GM23338 (cell line): ENCODE data around the gene WFDC10A. TPM values are rescaled to one million over a fixed set of nuclear protein-coding genes. Genes with fewer than 3 reads are reported as not detected.

Experiments
- ATAC-seq: fragments of 200-7000 bp; cut with Tn5 transposase; 3 replicates; pipeline ENCODE4 v1.9.1; 2020
- DNase-seq: peaks from one replicate; pipeline ENCODE4 v3.0.0-alpha.2; 2015; ENCODE audit warnings: low spot score
- H2AFZ ChIP-seq: fragments of 200-600 bp; sonication (generic); 2 replicates; pipeline ENCODE4 v1.8.0; 2016; ENCODE audit warnings: antibody characterized with exemption, mild to moderate bottlenecking, moderate library complexity
- H3F3A ChIP-seq: fragments of 200-600 bp; sonication (generic); replicated peaks from 2 replicates; pipeline ENCODE4 v1.8.0; 2017; ENCODE audit warnings: antibody characterized with exemption, mixed run types, low read depth
- H3K27ac ChIP-seq: fragments of 200-600 bp; sonication (generic); 2 replicates; pipeline ENCODE4 v1.6.1; 2016; ENCODE audit warnings: low read depth
- H3K27me3 ChIP-seq: fragments of 200-600 bp; sonication (generic); 2 replicates; pipeline ENCODE4 v1.8.0; 2016; ENCODE audit warnings: mild to moderate bottlenecking, mixed run types, moderate library complexity; ENCODE audit not compliant: insufficient read depth
- H3K36me3 ChIP-seq: fragments of 200-600 bp; sonication (generic); 2 replicates; pipeline ENCODE4 v1.8.0; 2016; ENCODE audit warnings: mild to moderate bottlenecking; ENCODE audit not compliant: insufficient read depth
- H3K4me1 ChIP-seq: fragments of 200-600 bp; sonication (generic); 2 replicates; pipeline ENCODE4 v1.8.0; 2016; ENCODE audit warnings: mild to moderate bottlenecking, moderate library complexity; ENCODE audit not compliant: insufficient read depth
- H3K4me2 ChIP-seq: fragments of 200-600 bp; sonication (generic); 2 replicates; pipeline ENCODE4 v1.7.1; 2017; ENCODE audit warnings: mixed run types
- H3K4me3 ChIP-seq: fragments of 200-600 bp; sonication (generic); 2 replicates; pipeline ENCODE4 v1.6.1; 2016; ENCODE audit warnings: mixed run types
- H3K79me2 ChIP-seq: fragments of 200-600 bp; sonication (generic); replicated peaks from 2 replicates; pipeline ENCODE4 v1.8.0; 2017; ENCODE audit warnings: mild to moderate bottlenecking; ENCODE audit not compliant: insufficient read depth
- H3K9me2 ChIP-seq: fragments of 200-600 bp; sonication (generic); 2 replicates; pipeline ENCODE4 v1.8.0; 2017; ENCODE audit not compliant: insufficient read depth
- H4K20me1 ChIP-seq: fragments of 200-600 bp; sonication (generic); replicated peaks from 2 replicates; pipeline ENCODE4 v1.8.0; 2017; ENCODE audit warnings: mild to moderate bottlenecking; ENCODE audit not compliant: insufficient read depth
- H3K27ac Mint-ChIP-seq: 2 replicates; pipeline ENCODE4 v1.8.0; 2020; ENCODE audit warnings: inconsistent platforms, mild to moderate bottlenecking, moderate library complexity, mixed read lengths
- H3K27me3 Mint-ChIP-seq: 3 replicates; pipeline ENCODE4 v1.8.0; 2022; ENCODE audit warnings: low read depth, mild to moderate bottlenecking, moderate library complexity, mixed read lengths, inconsistent platforms; ENCODE audit not compliant: insufficient read depth, poor library complexity
- H3K36me3 Mint-ChIP-seq: 3 replicates; pipeline ENCODE4 v1.8.0; 2021; ENCODE audit warnings: low read depth, mild to moderate bottlenecking, inconsistent platforms, moderate library complexity, mixed read lengths
- H3K4me1 Mint-ChIP-seq: 3 replicates; pipeline ENCODE4 v1.8.0; 2020; ENCODE audit warnings: mild to moderate bottlenecking, inconsistent platforms, mixed read lengths
- H3K4me3 Mint-ChIP-seq: 3 replicates; pipeline ENCODE4 v1.8.0; 2021; ENCODE audit warnings: moderate library complexity, mild to moderate bottlenecking, inconsistent platforms, mixed read lengths
- H3K9me3 Mint-ChIP-seq: 3 replicates; pipeline ENCODE4 v1.8.0; 2020; ENCODE audit warnings: moderate library complexity, mild to moderate bottlenecking, inconsistent platforms, mixed read lengths
- CREB1 ChIP-seq: fragments of 250-450 bp; sonication (Bioruptor Pico); IDR thresholded peaks from 2 replicates; pipeline ENCODE4 v1.5.0; 2020; ENCODE audit warnings: low read depth, mild to moderate bottlenecking, moderate library complexity
- EZH2phosphoT487 ChIP-seq: fragments of 200-600 bp; sonication (generic); IDR thresholded peaks from one replicate; pipeline ENCODE4 v1.8.1; 2018; ENCODE audit warnings: antibody characterized with exemption; ENCODE audit not compliant: unreplicated experiment
- JUNB ChIP-seq: IDR thresholded peaks from one replicate; pipeline ENCODE4 v1.6.1; 2016; ENCODE audit warnings: antibody characterized with exemption; ENCODE audit not compliant: unreplicated experiment
- NANOG ChIP-seq: IDR thresholded peaks from 2 replicates; pipeline ENCODE4 v1.6.1; 2016; ENCODE audit warnings: antibody characterized with exemption, borderline replicate concordance
- POLR2AphosphoS5 ChIP-seq: IDR thresholded peaks from 2 replicates; pipeline ENCODE4 v1.6.1; 2016; ENCODE audit warnings: antibody characterized with exemption, low read depth
- STAT1 ChIP-seq: IDR thresholded peaks from one replicate; pipeline ENCODE4 v1.6.1; 2016; ENCODE audit warnings: antibody characterized with exemption; ENCODE audit not compliant: unreplicated experiment
- ZNF114 ChIP-seq: fragments of 250-450 bp; sonication (Bioruptor Pico); IDR thresholded peaks from 2 replicates; pipeline ENCODE4 v1.5.0; 2020; ENCODE audit warnings: mild to moderate bottlenecking, moderate library complexity
- ZNF331 ChIP-seq: fragments of 250-450 bp; sonication (Bioruptor Pico); IDR thresholded peaks from 2 replicates; pipeline ENCODE4 v1.5.0; 2020; ENCODE audit warnings: low read depth, mild to moderate bottlenecking, moderate library complexity
- polyA plus RNA-seq: library from polyadenylated mRNA; unstranded; fragments of >200 nt; fragmentation: Nextera tagmentation; extraction: Ambion mirVana; gene quantifications from 2 replicates; pipeline ENCODE4 v1.2.1, GENCODE V29; 2016
- total RNA-seq: library from RNA; depleted of rRNA; stranded (reverse); fragments of >200 nt; shearing (Covaris generic); gene quantifications from 2 replicates; pipeline ENCODE4 v1.2.3, GENCODE V29; 2014
- TF ChIP-seq, protein P1 (sequence below): IDR thresholded peaks from 2 replicates; pipeline ENCODE4 v1.6.1; 2016; ENCODE audit warnings: antibody characterized with exemption
- TF ChIP-seq, protein P2 (sequence below): IDR thresholded peaks from one replicate; pipeline ENCODE4 v1.6.1; 2018; ENCODE audit warnings: antibody characterized with exemption; ENCODE audit not compliant: unreplicated experiment
- TF ChIP-seq, protein P3 (sequence below), 2 experiments: fragments of 200-600 bp in 1 of 2; sonication (generic) in 1 of 2; conservative IDR thresholded peaks; 2 replicates each; pipeline versions ENCODE4 v1.5.1 to v1.6.1; 2016 to 2017; ENCODE audit warnings: antibody characterized with exemption in 2 of 2, low read depth in 2 of 2, mild to moderate bottlenecking in 2 of 2, moderate library complexity in 1 of 2
- TF ChIP-seq, protein P4 (sequence below): fragments of 250-450 bp; sonication (Bioruptor Pico); IDR thresholded peaks from 2 replicates; pipeline ENCODE4 v1.5.0; 2020; ENCODE audit warnings: mild to moderate bottlenecking, moderate library complexity

Gene WFDC10A
- total and polyA plus RNA-seq, 2 experiments from 2014 or later, result not detected

DNA sequence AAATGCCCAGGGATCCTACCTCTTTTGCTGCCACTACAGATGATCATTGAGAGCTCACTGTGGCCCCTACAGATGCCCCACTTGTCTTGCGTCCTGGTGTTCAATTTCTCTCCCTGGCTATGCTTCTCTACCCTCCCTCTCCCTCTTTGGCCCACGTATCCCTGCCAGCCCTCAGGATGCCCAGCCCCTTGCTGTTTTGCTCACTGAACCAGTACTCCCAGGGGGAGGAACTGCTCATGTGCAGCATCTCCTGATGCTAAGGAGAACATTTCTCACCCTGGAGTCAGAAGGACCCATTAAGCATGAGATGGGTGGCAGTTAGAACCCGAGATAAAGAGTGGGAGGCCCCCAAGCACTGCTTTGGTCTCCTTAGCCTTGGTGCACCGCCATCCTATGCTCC, 1.6 kb downstream of the WFDC10A start, which contains the start of gene WFDC9:
Gene WFDC9, minus strand, starts transcription at position 101 of the 400 bp plus-strand sequence. CDS start 21,103 bp downstream, outside the sequence.
- no peaks in the 10 kb centered on the region for H3K9me3 Mint-ChIP-seq
- Histone ChIP-seq H3K4me3 (no peak within 1 kb of the TSS), H2AFZ (no peak within 1 kb of the TSS; the same call in 1 of the 2 replicates), H3K27me3 (no peaks in the 10 kb centered on the region), H4K20me1 (no peaks in the 10 kb centered on the region), H3K4me1 (no peaks in the 10 kb centered on the region), H3K36me3 (no peaks in the 10 kb centered on the region), H3K9me2 (peaks cover 15% of the 10 kb centered on the region), H3F3A (no peaks in the 10 kb centered on the region), H3K4me2 (no peak within 1 kb of the TSS), H3K79me2 (no peaks in the 10 kb centered on the region), H3K27ac (no peak within 1 kb of the TSS)
- ATAC-seq (no peak), DNase-seq (no peak)
- H3K27ac Mint-ChIP-seq, result no peak within 1 kb of the TSS
- no peak within 1 kb of the TSS for H3K4me3 Mint-ChIP-seq
- H3K4me1 Mint-ChIP-seq, result peaks cover 2% of the 10 kb centered on the region; the same call in 2 of the 3 replicates
- TF ChIP-seq JUNB (no peak), ZNF331 (CRISPR knock-in tag) (no peak), ZNF114 (CRISPR knock-in tag) (no peak), CREB1 (CRISPR knock-in tag) (no peak), STAT1 (no peak), NANOG (no peak), EZH2phosphoT487 (no peak), POLR2AphosphoS5 (no peak)
- TF ChIP-seq, protein P1, sequence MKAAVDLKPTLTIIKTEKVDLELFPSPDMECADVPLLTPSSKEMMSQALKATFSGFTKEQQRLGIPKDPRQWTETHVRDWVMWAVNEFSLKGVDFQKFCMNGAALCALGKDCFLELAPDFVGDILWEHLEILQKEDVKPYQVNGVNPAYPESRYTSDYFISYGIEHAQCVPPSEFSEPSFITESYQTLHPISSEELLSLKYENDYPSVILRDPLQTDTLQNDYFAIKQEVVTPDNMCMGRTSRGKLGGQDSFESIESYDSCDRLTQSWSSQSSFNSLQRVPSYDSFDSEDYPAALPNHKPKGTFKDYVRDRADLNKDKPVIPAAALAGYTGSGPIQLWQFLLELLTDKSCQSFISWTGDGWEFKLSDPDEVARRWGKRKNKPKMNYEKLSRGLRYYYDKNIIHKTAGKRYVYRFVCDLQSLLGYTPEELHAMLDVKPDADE, result no peak
- TF ChIP-seq, protein P2, sequence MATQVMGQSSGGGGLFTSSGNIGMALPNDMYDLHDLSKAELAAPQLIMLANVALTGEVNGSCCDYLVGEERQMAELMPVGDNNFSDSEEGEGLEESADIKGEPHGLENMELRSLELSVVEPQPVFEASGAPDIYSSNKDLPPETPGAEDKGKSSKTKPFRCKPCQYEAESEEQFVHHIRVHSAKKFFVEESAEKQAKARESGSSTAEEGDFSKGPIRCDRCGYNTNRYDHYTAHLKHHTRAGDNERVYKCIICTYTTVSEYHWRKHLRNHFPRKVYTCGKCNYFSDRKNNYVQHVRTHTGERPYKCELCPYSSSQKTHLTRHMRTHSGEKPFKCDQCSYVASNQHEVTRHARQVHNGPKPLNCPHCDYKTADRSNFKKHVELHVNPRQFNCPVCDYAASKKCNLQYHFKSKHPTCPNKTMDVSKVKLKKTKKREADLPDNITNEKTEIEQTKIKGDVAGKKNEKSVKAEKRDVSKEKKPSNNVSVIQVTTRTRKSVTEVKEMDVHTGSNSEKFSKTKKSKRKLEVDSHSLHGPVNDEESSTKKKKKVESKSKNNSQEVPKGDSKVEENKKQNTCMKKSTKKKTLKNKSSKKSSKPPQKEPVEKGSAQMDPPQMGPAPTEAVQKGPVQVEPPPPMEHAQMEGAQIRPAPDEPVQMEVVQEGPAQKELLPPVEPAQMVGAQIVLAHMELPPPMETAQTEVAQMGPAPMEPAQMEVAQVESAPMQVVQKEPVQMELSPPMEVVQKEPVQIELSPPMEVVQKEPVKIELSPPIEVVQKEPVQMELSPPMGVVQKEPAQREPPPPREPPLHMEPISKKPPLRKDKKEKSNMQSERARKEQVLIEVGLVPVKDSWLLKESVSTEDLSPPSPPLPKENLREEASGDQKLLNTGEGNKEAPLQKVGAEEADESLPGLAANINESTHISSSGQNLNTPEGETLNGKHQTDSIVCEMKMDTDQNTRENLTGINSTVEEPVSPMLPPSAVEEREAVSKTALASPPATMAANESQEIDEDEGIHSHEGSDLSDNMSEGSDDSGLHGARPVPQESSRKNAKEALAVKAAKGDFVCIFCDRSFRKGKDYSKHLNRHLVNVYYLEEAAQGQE, result no peak
- TF ChIP-seq, protein P3, sequence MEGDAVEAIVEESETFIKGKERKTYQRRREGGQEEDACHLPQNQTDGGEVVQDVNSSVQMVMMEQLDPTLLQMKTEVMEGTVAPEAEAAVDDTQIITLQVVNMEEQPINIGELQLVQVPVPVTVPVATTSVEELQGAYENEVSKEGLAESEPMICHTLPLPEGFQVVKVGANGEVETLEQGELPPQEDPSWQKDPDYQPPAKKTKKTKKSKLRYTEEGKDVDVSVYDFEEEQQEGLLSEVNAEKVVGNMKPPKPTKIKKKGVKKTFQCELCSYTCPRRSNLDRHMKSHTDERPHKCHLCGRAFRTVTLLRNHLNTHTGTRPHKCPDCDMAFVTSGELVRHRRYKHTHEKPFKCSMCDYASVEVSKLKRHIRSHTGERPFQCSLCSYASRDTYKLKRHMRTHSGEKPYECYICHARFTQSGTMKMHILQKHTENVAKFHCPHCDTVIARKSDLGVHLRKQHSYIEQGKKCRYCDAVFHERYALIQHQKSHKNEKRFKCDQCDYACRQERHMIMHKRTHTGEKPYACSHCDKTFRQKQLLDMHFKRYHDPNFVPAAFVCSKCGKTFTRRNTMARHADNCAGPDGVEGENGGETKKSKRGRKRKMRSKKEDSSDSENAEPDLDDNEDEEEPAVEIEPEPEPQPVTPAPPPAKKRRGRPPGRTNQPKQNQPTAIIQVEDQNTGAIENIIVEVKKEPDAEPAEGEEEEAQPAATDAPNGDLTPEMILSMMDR (conservative IDR thresholded peaks at IDR 0.05; ENCODE audit: low read depth in 2 of 2), result no peak
- TF ChIP-seq, protein P4, sequence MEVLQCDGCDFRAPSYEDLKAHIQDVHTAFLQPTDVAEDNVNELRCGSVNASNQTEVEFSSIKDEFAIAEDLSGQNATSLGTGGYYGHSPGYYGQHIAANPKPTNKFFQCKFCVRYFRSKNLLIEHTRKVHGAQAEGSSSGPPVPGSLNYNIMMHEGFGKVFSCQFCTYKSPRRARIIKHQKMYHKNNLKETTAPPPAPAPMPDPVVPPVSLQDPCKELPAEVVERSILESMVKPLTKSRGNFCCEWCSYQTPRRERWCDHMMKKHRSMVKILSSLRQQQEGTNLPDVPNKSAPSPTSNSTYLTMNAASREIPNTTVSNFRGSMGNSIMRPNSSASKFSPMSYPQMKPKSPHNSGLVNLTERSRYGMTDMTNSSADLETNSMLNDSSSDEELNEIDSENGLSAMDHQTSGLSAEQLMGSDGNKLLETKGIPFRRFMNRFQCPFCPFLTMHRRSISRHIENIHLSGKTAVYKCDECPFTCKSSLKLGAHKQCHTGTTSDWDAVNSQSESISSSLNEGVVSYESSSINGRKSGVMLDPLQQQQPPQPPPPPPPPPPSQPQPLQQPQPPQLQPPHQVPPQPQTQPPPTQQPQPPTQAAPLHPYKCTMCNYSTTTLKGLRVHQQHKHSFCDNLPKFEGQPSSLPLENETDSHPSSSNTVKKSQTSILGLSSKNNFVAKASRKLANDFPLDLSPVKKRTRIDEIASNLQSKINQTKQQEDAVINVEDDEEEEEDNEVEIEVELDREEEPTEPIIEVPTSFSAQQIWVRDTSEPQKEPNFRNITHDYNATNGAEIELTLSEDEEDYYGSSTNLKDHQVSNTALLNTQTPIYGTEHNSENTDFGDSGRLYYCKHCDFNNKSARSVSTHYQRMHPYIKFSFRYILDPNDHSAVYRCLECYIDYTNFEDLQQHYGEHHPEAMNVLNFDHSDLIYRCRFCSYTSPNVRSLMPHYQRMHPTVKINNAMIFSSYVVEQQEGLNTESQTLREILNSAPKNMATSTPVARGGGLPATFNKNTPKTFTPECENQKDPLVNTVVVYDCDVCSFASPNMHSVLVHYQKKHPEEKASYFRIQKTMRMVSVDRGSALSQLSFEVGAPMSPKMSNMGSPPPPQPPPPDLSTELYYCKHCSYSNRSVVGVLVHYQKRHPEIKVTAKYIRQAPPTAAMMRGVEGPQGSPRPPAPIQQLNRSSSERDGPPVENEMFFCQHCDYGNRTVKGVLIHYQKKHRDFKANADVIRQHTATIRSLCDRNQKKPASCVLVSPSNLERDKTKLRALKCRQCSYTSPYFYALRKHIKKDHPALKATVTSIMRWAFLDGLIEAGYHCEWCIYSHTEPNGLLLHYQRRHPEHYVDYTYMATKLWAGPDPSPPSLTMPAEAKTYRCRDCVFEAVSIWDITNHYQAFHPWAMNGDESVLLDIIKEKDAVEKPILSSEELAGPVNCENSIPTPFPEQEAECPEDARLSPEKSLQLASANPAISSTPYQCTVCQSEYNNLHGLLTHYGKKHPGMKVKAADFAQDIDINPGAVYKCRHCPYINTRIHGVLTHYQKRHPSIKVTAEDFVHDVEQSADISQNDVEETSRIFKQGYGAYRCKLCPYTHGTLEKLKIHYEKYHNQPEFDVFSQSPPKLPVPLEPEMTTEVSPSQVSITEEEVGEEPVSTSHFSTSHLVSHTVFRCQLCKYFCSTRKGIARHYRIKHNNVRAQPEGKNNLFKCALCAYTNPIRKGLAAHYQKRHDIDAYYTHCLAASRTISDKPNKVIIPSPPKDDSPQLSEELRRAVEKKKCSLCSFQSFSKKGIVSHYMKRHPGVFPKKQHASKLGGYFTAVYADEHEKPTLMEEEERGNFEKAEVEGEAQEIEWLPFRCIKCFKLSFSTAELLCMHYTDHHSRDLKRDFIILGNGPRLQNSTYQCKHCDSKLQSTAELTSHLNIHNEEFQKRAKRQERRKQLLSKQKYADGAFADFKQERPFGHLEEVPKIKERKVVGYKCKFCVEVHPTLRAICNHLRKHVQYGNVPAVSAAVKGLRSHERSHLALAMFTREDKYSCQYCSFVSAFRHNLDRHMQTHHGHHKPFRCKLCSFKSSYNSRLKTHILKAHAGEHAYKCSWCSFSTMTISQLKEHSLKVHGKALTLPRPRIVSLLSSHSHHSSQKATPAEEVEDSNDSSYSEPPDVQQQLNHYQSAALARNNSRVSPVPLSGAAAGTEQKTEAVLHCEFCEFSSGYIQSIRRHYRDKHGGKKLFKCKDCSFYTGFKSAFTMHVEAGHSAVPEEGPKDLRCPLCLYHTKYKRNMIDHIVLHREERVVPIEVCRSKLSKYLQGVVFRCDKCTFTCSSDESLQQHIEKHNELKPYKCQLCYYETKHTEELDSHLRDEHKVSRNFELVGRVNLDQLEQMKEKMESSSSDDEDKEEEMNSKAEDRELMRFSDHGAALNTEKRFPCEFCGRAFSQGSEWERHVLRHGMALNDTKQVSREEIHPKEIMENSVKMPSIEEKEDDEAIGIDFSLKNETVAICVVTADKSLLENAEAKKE (CRISPR knock-in tag), result no peak
- no peaks in the 10 kb centered on the region; the same call in 2 of the 3 replicates for H3K36me3 Mint-ChIP-seq
- peaks cover 3% of the 10 kb centered on the region for H3K27me3 Mint-ChIP-seq
